Measurements from ENCODE around the gene TBPL1.

GRCh38 chr6:133972388-133972787 is 19.4 kb downstream of the TBPL1 start:
- TF ChIP-seq, protein P1, sequence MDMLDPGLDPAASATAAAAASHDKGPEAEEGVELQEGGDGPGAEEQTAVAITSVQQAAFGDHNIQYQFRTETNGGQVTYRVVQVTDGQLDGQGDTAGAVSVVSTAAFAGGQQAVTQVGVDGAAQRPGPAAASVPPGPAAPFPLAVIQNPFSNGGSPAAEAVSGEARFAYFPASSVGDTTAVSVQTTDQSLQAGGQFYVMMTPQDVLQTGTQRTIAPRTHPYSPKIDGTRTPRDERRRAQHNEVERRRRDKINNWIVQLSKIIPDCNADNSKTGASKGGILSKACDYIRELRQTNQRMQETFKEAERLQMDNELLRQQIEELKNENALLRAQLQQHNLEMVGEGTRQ (IDR thresholded peaks at IDR 0.05; ENCODE audit: borderline replicate concordance, low read depth, low read length), result no peak
- no peak for TF ChIP-seq BCL11A (IDR thresholded peaks at IDR 0.05; ENCODE audit: low read depth, low read length)
